SK-N-SH treated with all-trans-retinoic acid at 6 μM for 48 hours (cell line): ENCODE measurements around the gene LRRC40.

Source experiments
- ATAC-seq: fragments of 200-7000 bp; cut with Tn5 transposase; 3 replicates; pipeline ENCODE4 v1.9.1; 2020; ENCODE audit warnings: mild to moderate bottlenecking, moderate library complexity
- ARNTL ChIP-seq: fragments of 450-650 bp; formaldehyde crosslinking; IDR thresholded peaks from 2 replicates; pipeline ENCODE4 v1.5.0; 2020; ENCODE audit warnings: low read depth, mild to moderate bottlenecking, moderate library complexity, borderline replicate concordance
- BACH2 ChIP-seq: fragments of 250-450 bp; sonication (Bioruptor Pico); IDR thresholded peaks from 2 replicates; pipeline ENCODE4 v1.9.0; 2021; ENCODE audit warnings: mild to moderate bottlenecking, borderline replicate concordance
- CSDC2 ChIP-seq: fragments of 250-450 bp; sonication (Bioruptor Pico); IDR thresholded peaks from 2 replicates; pipeline ENCODE4 v1.5.0; 2020; ENCODE audit warnings: mild to moderate bottlenecking, moderate library complexity
- ESRRG ChIP-seq: fragments of 250-450 bp; sonication (Bioruptor Pico); IDR thresholded peaks from 2 replicates; pipeline ENCODE4 v1.6.1; 2021; ENCODE audit warnings: mild to moderate bottlenecking
- GLIS3 ChIP-seq: fragments of 250-450 bp; sonication (Bioruptor Pico); IDR thresholded peaks from 2 replicates; pipeline ENCODE4 v1.5.0; 2020; ENCODE audit warnings: mild to moderate bottlenecking, moderate library complexity
- ISL1 ChIP-seq: fragments of 250-450 bp; sonication (Bioruptor Pico); IDR thresholded peaks from 2 replicates; pipeline ENCODE4 v2.1.2; 2022; ENCODE audit warnings: mild to moderate bottlenecking, moderate library complexity
- OSR1 ChIP-seq: fragments of 250-450 bp; sonication (Bioruptor Pico); IDR thresholded peaks from 2 replicates; pipeline ENCODE4 v1.8.0; 2022; ENCODE audit warnings: moderate library complexity, mild to moderate bottlenecking, inconsistent platforms
- PPARA ChIP-seq: fragments of 250-450 bp; sonication (Bioruptor Pico); IDR thresholded peaks from 2 replicates; pipeline ENCODE4 v1.5.0; 2020; ENCODE audit warnings: mild to moderate bottlenecking, borderline replicate concordance
- RARB ChIP-seq: fragments of 250-450 bp; sonication (Bioruptor Pico); IDR thresholded peaks from 2 replicates; pipeline ENCODE4 v1.8.0; 2021; ENCODE audit warnings: mild to moderate bottlenecking, moderate library complexity
- SNAI2 ChIP-seq: fragments of 250-450 bp; sonication (Bioruptor Pico); IDR thresholded peaks from 2 replicates; pipeline ENCODE4 v1.5.0; 2020; ENCODE audit warnings: mild to moderate bottlenecking, moderate library complexity
- TCF4 ChIP-seq: fragments of 250-450 bp; sonication (Bioruptor Pico); IDR thresholded peaks from 2 replicates; pipeline ENCODE4 v1.8.0; 2021; ENCODE audit warnings: mild to moderate bottlenecking, moderate library complexity, borderline replicate concordance
- TOX ChIP-seq: fragments of 250-450 bp; sonication (Bioruptor Pico); IDR thresholded peaks from 2 replicates; pipeline ENCODE4 v1.8.0; 2021; ENCODE audit warnings: mild to moderate bottlenecking, moderate library complexity, borderline replicate concordance
- ZC3H10 ChIP-seq: fragments of 250-450 bp; sonication (Bioruptor Pico); IDR thresholded peaks from 2 replicates; pipeline ENCODE4 v1.5.1; 2021; ENCODE audit warnings: mild to moderate bottlenecking, moderate library complexity
- ZFP3 ChIP-seq: fragments of 250-450 bp; sonication (Bioruptor Pico); IDR thresholded peaks from 2 replicates; pipeline ENCODE4 v1.5.0; 2020; ENCODE audit warnings: mild to moderate bottlenecking, moderate library complexity
- ZFP30 ChIP-seq: fragments of 450-650 bp; formaldehyde crosslinking; IDR thresholded peaks from 2 replicates; pipeline ENCODE4 v1.5.0; 2022; ENCODE audit warnings: mild to moderate bottlenecking, moderate library complexity
- ZNF565 ChIP-seq: fragments of 450-650 bp; formaldehyde crosslinking; conservative IDR thresholded peaks from 2 replicates; pipeline ENCODE4 v1.5.0; 2020; ENCODE audit warnings: low read depth, mild to moderate bottlenecking, moderate library complexity
- ZNF70 ChIP-seq: fragments of 450-650 bp; formaldehyde crosslinking; IDR thresholded peaks from 2 replicates; pipeline ENCODE4 v1.5.0; 2020; ENCODE audit warnings: mild to moderate bottlenecking, moderate library complexity
- TF ChIP-seq, protein P1 (sequence below): fragments of 250-450 bp; sonication (Bioruptor Pico); IDR thresholded peaks from 2 replicates; pipeline ENCODE4 v1.8.0; 2021; ENCODE audit warnings: low read depth, mild to moderate bottlenecking, moderate library complexity, borderline replicate concordance
- TF ChIP-seq, protein P2 (sequence below): fragments of 250-450 bp; sonication (Bioruptor Pico); IDR thresholded peaks from 2 replicates; pipeline ENCODE4 v1.5.1; 2020; ENCODE audit warnings: low read depth, mild to moderate bottlenecking, moderate library complexity
- TF ChIP-seq, protein P3 (sequence below): fragments of 250-450 bp; sonication (Bioruptor Pico); IDR thresholded peaks from 2 replicates; pipeline ENCODE4 v1.5.1; 2021; ENCODE audit warnings: mild to moderate bottlenecking, moderate library complexity
- TF ChIP-seq, protein P4 (sequence below): fragments of 250-450 bp; sonication (Bioruptor Pico); IDR thresholded peaks from 2 replicates; pipeline ENCODE4 v1.8.0; 2020; ENCODE audit warnings: mild to moderate bottlenecking, moderate library complexity, borderline replicate concordance
- TF ChIP-seq, protein P5 (sequence below): fragments of 250-450 bp; sonication (Bioruptor Pico); IDR thresholded peaks from 2 replicates; pipeline ENCODE4 v1.5.0; 2020; ENCODE audit warnings: mild to moderate bottlenecking, moderate library complexity

LRRC40 gene

DNA sequence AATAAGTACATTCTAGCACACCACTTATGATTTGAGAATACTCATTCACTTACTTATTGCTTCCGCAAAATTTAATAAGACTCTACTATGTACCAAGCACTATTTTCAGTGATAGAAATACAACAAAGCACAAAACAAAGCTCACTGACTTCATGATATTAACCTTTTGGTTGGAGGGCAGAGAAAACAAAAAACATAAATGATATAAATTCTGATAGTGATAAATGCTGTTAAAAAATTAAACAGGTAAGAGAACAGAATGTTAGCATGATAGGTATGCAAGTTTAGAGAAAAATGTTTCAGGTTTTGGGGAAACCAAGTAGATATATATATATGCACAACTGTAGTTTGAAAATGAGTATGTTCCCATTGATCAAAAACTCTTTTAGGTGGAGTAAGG lies 1.2 kb downstream of the LRRC40 start:
- no peak for TF ChIP-seq SNAI2
- TF ChIP-seq PPARA (CRISPR knock-in tag): no peak
- TF ChIP-seq ZFP30: no peak
- TF ChIP-seq, protein P1, sequence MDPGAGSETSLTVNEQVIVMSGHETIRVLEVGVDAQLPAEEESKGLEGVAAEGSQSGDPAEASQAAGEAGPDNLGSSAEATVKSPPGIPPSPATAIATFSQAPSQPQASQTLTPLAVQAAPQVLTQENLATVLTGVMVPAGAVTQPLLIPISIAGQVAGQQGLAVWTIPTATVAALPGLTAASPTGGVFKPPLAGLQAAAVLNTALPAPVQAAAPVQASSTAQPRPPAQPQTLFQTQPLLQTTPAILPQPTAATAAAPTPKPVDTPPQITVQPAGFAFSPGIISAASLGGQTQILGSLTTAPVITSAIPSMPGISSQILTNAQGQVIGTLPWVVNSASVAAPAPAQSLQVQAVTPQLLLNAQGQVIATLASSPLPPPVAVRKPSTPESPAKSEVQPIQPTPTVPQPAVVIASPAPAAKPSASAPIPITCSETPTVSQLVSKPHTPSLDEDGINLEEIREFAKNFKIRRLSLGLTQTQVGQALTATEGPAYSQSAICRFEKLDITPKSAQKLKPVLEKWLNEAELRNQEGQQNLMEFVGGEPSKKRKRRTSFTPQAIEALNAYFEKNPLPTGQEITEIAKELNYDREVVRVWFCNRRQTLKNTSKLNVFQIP (CRISPR knock-in tag): no peak
- no peak for TF ChIP-seq ZNF70 (CRISPR knock-in tag)
- no peak for TF ChIP-seq OSR1 (CRISPR knock-in tag)
- TF ChIP-seq ZC3H10: no peak
- no peak for ATAC-seq

DNA sequence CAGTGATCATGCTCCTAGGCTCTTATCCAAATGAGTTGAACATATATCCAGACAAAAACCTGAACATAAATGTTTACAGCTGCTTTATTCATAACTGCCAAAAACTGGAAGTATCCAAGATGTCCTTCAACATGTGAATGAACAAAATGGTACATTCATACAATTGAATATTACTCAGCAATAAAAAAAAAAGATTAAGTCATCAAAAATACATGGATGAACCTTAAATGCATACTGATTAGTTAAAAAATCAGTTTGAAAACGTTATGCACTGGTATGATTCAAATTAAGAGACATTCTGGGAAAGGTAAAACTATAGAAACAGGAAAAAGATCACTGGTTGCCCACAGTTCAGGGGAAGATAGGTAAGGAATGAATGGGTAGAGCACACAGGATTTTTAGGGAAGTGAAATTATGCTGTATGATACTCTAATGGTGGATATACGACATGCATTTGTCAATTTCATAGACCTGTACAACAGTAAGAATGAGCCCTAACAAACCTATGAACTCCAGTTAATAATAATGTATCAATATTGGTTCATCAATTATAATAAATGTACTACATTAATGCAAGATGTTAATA lies 3.1 kb downstream of the LRRC40 start:
- ATAC-seq: no peak
- TF ChIP-seq TCF4 (CRISPR knock-in tag): no peak
- TF ChIP-seq, protein P2, sequence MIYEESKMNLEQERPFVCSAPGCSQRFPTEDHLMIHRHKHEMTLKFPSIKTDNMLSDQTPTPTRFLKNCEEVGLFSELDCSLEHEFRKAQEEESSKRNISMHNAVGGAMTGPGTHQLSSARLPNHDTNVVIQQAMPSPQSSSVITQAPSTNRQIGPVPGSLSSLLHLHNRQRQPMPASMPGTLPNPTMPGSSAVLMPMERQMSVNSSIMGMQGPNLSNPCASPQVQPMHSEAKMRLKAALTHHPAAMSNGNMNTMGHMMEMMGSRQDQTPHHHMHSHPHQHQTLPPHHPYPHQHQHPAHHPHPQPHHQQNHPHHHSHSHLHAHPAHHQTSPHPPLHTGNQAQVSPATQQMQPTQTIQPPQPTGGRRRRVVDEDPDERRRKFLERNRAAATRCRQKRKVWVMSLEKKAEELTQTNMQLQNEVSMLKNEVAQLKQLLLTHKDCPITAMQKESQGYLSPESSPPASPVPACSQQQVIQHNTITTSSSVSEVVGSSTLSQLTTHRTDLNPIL (CRISPR knock-in tag): no peak
- TF ChIP-seq CSDC2: no peak
- no peak for TF ChIP-seq ESRRG (CRISPR knock-in tag)
- TF ChIP-seq ZC3H10: no peak
- no peak for TF ChIP-seq BACH2 (CRISPR knock-in tag)
- TF ChIP-seq, protein P1 (CRISPR knock-in tag): no peak
- TF ChIP-seq TOX (CRISPR knock-in tag): no peak
- TF ChIP-seq ISL1 (CRISPR knock-in tag): no peak
- no peak for TF ChIP-seq GLIS3 (CRISPR knock-in tag)
- TF ChIP-seq ARNTL (CRISPR knock-in tag): no peak
- TF ChIP-seq ZNF70 (CRISPR knock-in tag): no peak
- no peak for TF ChIP-seq PPARA (CRISPR knock-in tag)
- TF ChIP-seq, protein P3, sequence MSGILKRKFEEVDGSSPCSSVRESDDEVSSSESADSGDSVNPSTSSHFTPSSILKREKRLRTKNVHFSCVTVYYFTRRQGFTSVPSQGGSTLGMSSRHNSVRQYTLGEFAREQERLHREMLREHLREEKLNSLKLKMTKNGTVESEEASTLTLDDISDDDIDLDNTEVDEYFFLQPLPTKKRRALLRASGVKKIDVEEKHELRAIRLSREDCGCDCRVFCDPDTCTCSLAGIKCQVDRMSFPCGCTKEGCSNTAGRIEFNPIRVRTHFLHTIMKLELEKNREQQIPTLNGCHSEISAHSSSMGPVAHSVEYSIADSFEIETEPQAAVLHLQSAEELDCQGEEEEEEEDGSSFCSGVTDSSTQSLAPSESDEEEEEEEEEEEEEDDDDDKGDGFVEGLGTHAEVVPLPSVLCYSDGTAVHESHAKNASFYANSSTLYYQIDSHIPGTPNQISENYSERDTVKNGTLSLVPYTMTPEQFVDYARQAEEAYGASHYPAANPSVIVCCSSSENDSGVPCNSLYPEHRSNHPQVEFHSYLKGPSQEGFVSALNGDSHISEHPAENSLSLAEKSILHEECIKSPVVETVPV (CRISPR knock-in tag): no peak
- no peak for TF ChIP-seq ZNF565 (CRISPR knock-in tag)
- TF ChIP-seq, protein P4, sequence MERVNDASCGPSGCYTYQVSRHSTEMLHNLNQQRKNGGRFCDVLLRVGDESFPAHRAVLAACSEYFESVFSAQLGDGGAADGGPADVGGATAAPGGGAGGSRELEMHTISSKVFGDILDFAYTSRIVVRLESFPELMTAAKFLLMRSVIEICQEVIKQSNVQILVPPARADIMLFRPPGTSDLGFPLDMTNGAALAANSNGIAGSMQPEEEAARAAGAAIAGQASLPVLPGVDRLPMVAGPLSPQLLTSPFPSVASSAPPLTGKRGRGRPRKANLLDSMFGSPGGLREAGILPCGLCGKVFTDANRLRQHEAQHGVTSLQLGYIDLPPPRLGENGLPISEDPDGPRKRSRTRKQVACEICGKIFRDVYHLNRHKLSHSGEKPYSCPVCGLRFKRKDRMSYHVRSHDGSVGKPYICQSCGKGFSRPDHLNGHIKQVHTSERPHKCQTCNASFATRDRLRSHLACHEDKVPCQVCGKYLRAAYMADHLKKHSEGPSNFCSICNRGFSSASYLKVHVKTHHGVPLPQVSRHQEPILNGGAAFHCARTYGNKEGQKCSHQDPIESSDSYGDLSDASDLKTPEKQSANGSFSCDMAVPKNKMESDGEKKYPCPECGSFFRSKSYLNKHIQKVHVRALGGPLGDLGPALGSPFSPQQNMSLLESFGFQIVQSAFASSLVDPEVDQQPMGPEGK (CRISPR knock-in tag): no peak
- no peak for TF ChIP-seq ZFP3
- no peak for TF ChIP-seq RARB (CRISPR knock-in tag)

DNA sequence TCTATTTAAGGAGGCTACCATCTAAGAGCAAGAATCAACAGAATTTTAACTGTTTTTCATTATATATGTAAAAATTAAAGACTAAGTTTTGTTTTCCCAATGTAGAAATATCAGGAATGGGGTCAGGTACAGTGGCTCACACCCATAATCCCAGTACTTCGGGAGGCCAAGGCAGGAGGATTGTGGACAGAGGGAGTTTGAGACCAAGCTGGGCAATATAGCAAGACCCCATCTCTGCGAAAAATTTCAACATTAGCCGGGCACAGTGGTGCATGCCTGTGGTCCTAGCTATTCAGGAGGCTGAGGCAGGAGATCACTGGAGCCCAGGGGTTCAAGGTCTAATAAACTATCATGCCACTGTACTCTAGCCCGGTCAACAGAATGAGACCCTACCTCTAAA lies 5.3 kb downstream of the LRRC40 start:
- no peak for ATAC-seq
- TF ChIP-seq ZNF70 (CRISPR knock-in tag) (no peak), ISL1 (CRISPR knock-in tag) (no peak), TOX (CRISPR knock-in tag) (no peak), TCF4 (CRISPR knock-in tag) (no peak), ZFP3 (no peak), ZC3H10 (no peak), ARNTL (CRISPR knock-in tag) (no peak), OSR1 (CRISPR knock-in tag) (no peak), RARB (CRISPR knock-in tag) (no peak), PPARA (CRISPR knock-in tag) (no peak), ESRRG (CRISPR knock-in tag) (no peak), SNAI2 (no peak), ZFP30 (no peak)
- TF ChIP-seq, protein P5, sequence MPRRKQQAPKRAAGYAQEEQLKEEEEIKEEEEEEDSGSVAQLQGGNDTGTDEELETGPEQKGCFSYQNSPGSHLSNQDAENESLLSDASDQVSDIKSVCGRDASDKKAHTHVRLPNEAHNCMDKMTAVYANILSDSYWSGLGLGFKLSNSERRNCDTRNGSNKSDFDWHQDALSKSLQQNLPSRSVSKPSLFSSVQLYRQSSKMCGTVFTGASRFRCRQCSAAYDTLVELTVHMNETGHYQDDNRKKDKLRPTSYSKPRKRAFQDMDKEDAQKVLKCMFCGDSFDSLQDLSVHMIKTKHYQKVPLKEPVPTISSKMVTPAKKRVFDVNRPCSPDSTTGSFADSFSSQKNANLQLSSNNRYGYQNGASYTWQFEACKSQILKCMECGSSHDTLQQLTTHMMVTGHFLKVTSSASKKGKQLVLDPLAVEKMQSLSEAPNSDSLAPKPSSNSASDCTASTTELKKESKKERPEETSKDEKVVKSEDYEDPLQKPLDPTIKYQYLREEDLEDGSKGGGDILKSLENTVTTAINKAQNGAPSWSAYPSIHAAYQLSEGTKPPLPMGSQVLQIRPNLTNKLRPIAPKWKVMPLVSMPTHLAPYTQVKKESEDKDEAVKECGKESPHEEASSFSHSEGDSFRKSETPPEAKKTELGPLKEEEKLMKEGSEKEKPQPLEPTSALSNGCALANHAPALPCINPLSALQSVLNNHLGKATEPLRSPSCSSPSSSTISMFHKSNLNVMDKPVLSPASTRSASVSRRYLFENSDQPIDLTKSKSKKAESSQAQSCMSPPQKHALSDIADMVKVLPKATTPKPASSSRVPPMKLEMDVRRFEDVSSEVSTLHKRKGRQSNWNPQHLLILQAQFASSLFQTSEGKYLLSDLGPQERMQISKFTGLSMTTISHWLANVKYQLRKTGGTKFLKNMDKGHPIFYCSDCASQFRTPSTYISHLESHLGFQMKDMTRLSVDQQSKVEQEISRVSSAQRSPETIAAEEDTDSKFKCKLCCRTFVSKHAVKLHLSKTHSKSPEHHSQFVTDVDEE (CRISPR knock-in tag): no peak
- TF ChIP-seq, protein P4 (CRISPR knock-in tag): no peak
- TF ChIP-seq, protein P3 (CRISPR knock-in tag): no peak
